Retinal pigment epithelial cell (primary cell): ENCODE results near the gene CHI3L1.
A peak's percentile ranks its signal among the peaks of the same experiment; 100 is the strongest.

Experiments used
- DNase-seq: peaks from one replicate; pipeline ENCODE4 v3.0.0-alpha.2; 2010; ENCODE audit warnings: low read depth
- H3K4me3 ChIP-seq: 2 replicates; pipeline ENCODE4 v1.5.1; 2011; ENCODE audit warnings: mild to moderate bottlenecking, low read length, control low read depth, moderate library complexity
- CTCF ChIP-seq: conservative IDR thresholded peaks from 2 replicates; pipeline ENCODE4 v1.5.1; 2011; ENCODE audit warnings: low read depth, low read length, control low read depth, inconsistent platforms

The CHI3L1 gene

GRCh38 chr1:203174324-203174985, 12.0 kb downstream of the CHI3L1 start:
- no peak for TF ChIP-seq CTCF
- no peak overlapping the region for H3K4me3 ChIP-seq
- DNase-seq = no peak

GRCh38 chr1:203173566-203173965, 12.9 kb downstream of the CHI3L1 start:
- no peak for DNase-seq
- TF ChIP-seq CTCF = no peak
- H3K4me3 ChIP-seq = no peak overlapping the region

- H3K4me3 ChIP-seq = no peak overlapping the region
- TF ChIP-seq CTCF = no peak
- no peak for DNase-seq
These were observed 13.4 kb downstream of the CHI3L1 start for GRCh38 chr1:203173011-203173555.

GRCh38 chr1:203172184-203173010, 14.1 kb downstream of the CHI3L1 start:
- DNase-seq = no peak
- TF ChIP-seq CTCF = peak; percentile 96
- no peak overlapping the region for H3K4me3 ChIP-seq

GRCh38 chr1:203171341-203172183, 14.9 kb downstream of the CHI3L1 start:
- no peak for DNase-seq
- H3K4me3 ChIP-seq = no peak overlapping the region
- no peak for TF ChIP-seq CTCF

GRCh38 chr1:203170625-203171330, 15.7 kb downstream of the CHI3L1 start:
- H3K4me3 ChIP-seq = no peak overlapping the region
- TF ChIP-seq CTCF = no peak
- DNase-seq = no peak
